Tibial artery (tissue), 4 donors: ENCODE data around the gene TEX19.
"Not testable (repeated sequence)": the region's sequence is repeated elsewhere in the genome, so short reads cannot be mapped to it uniquely, and the experiment has no call there.

Experiments
- DNase-seq, 2 donors: peaks; one replicate each; pipeline ENCODE4 v3.0.0-alpha.2; 2019
- H3K27ac ChIP-seq, 2 donors: fragments of 200-600 bp; sonication (generic) in 1 of 2; 1 replicate in 1 of 2; 2 replicates in 1 of 2; pipeline ENCODE4 v1.5.1; 2018 to 2019; ENCODE audit warnings: mild to moderate bottlenecking in 1 of 2
- H3K27me3 ChIP-seq, 2 donors: fragments of 200-600 bp; sonication (generic) in 1 of 2; one replicate each; pipeline versions ENCODE4 v1.5.1 to v1.6.0; 2016 to 2019
- H3K36me3 ChIP-seq, 3 donors: fragments of 200-600 bp; sonication (generic) in 2 of 3; one replicate each; pipeline ENCODE4 v1.5.1; 2016 to 2019; ENCODE audit warnings: mild to moderate bottlenecking in 2 of 3
- H3K4me1 ChIP-seq, 4 donors: fragments of 200-600 bp; sonication (generic) in 2 of 4; 1 replicate in 3 of 4; 2 replicates in 1 of 4; pipeline ENCODE4 v1.5.1; 2016 to 2019
- H3K4me3 ChIP-seq, 2 donors: fragments of 200-600 bp; sonication (generic) in 1 of 2; 1 replicate in 1 of 2; 2 replicates in 1 of 2; pipeline ENCODE4 v1.5.1; 2018 to 2019; ENCODE audit warnings: mild to moderate bottlenecking in 2 of 2
- H3K9me3 ChIP-seq, 3 donors: fragments of 200-600 bp; sonication (generic) in 1 of 3; one replicate each; pipeline ENCODE4 v1.5.1; 2016 to 2019
- CTCF ChIP-seq, 2 experiments: fragments of 200-600 bp in 1 of 2; fragments of 450-650 bp in 1 of 2; IDR thresholded peaks; one replicate each; pipeline ENCODE4 v1.5.1; 2017 to 2019; ENCODE audit warnings: antibody characterized with exemption in 2 of 2, mild to moderate bottlenecking in 1 of 2, moderate library complexity in 1 of 2
- intact Hi-C: fragments of 100-400 bp; cut with DNase I; formaldehyde crosslinking; loops from one replicate; pipeline ENCODE4 v1.15.0; 2023; ENCODE audit warnings: low total_unique reads

The TEX19 gene

GRCh38 chr17:82374626-82375331 lies 15.7 kb downstream of the TEX19 start:
- Histone ChIP-seq H3K27ac (no peak overlapping the region), H3K36me3 (no peaks in the 10 kb centered on the region), H3K4me3 (no peak overlapping the region), H3K27me3 (peaks cover 0 to 79% of the 10 kb centered on the region in 2 donors), H3K9me3 (no peaks in the 10 kb centered on the region), H3K4me1 (peaks cover 0 to 28% (median 19%) of the 10 kb centered on the region in 4 donors)
- intact Hi-C loops = no loop called here
- no peak for DNase-seq
- no peak for TF ChIP-seq CTCF (IDR thresholded peaks at IDR 0.05)

- peaks cover 0 to 79% of the 10 kb centered on the region in 2 donors for H3K27me3 ChIP-seq
- H3K4me1 ChIP-seq = peaks cover 0 to 24% (median 17%) of the 10 kb centered on the region in 4 donors
- intact Hi-C loops = no loop called here
- no peak for TF ChIP-seq CTCF (IDR thresholded peaks at IDR 0.05)
- no peak overlapping the region for H3K27ac ChIP-seq
- no peak for DNase-seq
- H3K9me3 ChIP-seq = no peaks in the 10 kb centered on the region
- H3K4me3 ChIP-seq = no peak overlapping the region
- H3K36me3 ChIP-seq = no peaks in the 10 kb centered on the region
Observed at GRCh38 chr17:82375359-82376041, 16.5 kb downstream of the TEX19 start.

- intact Hi-C loops = no loop called here
- H3K4me3 ChIP-seq = no peak overlapping the region
- H3K27me3 ChIP-seq = peaks cover 0 to 72% of the 10 kb centered on the region in 2 donors
- H3K36me3 ChIP-seq = no peaks in the 10 kb centered on the region
- no peak overlapping the region for H3K27ac ChIP-seq
- H3K4me1 ChIP-seq = peaks cover 0 to 18% (median 13%) of the 10 kb centered on the region in 4 donors
- TF ChIP-seq CTCF (IDR thresholded peaks at IDR 0.05) = no peak
- H3K9me3 ChIP-seq = no peaks in the 10 kb centered on the region
- DNase-seq = no peak
Observed at GRCh38 chr17:82376042-82376730, 17.1 kb downstream of the TEX19 start.

- H3K9me3 ChIP-seq, H3K27ac ChIP-seq, intact Hi-C loops, H3K36me3 ChIP-seq, H3K4me3 ChIP-seq, H3K4me1 ChIP-seq, DNase-seq: not testable (repeated sequence)
- peaks cover 0 to 61% of the 10 kb centered on the region in 2 donors for H3K27me3 ChIP-seq
Observed at GRCh38 chr17:82377294-82377693, 18.2 kb downstream of the TEX19 start.

GRCh38 chr17:82377924-82378740 lies 19.1 kb downstream of the TEX19 start:
- no peak overlapping the region for H3K4me3 ChIP-seq
- no peak overlapping the region for H3K27ac ChIP-seq
- no peak for TF ChIP-seq CTCF (IDR thresholded peaks at IDR 0.05)
- peaks cover 0 to 9% (median 3%) of the 10 kb centered on the region in 4 donors for H3K4me1 ChIP-seq
- no peak for DNase-seq
- H3K9me3 ChIP-seq = no peaks in the 10 kb centered on the region
- H3K27me3 ChIP-seq = peaks cover 0 to 62% of the 10 kb centered on the region in 2 donors
- intact Hi-C loops = no loop called here
- H3K36me3 ChIP-seq = no peaks in the 10 kb centered on the region
